Peyer's patch (tissue), 4 donors: ENCODE results near the gene FCAR.
"Not testable (repeated sequence)": the region's sequence is repeated elsewhere in the genome, so short reads cannot be mapped to it uniquely, and the experiment has no call there.

Experiments
- CTCF ChIP-seq, 6 experiments: fragments of 450-650 bp in 4 of 6; fragments of 200-600 bp in 2 of 6; sonication (generic) in 1 of 6; IDR thresholded peaks; one replicate each; pipeline ENCODE4 v1.5.1; 2017 to 2019; ENCODE audit warnings: antibody characterized with exemption in 6 of 6, mild to moderate bottlenecking in 3 of 6, moderate library complexity in 1 of 6
- POLR2A ChIP-seq, 2 donors: fragments of 450-650 bp; IDR thresholded peaks; one replicate each; pipeline ENCODE4 v1.5.1; 2017; ENCODE audit warnings: antibody characterized with exemption in 2 of 2, mild to moderate bottlenecking in 2 of 2, moderate library complexity in 2 of 2

- peak in 4 of 6 experiments; percentile 13 to 36 (median 28) for TF ChIP-seq CTCF (IDR thresholded peaks at IDR 0.05)
- not testable (repeated sequence) for TF ChIP-seq POLR2A (IDR thresholded peaks at IDR 0.05)
Observed at GRCh38 chr19:54919646-54920563, 45.9 kb downstream of the FCAR start.
